Keratinocyte (primary cell): ENCODE results near the gene PRKX. TPM values are rescaled to one million over a fixed set of nuclear protein-coding genes. Genes with fewer than 3 reads are reported as not detected.
A peak's percentile ranks its signal among the peaks of the same experiment; 100 is the strongest.
"Not testable (repeated sequence)": the region's sequence is repeated elsewhere in the genome, so short reads cannot be mapped to it uniquely, and the experiment has no call there.

Experiments
- DNase-seq: peaks from one replicate; pipeline ENCODE4 v3.0.0-alpha.2; 2011; ENCODE audit warnings: low read depth, missing footprints, low spot score
- FAIRE-seq: peaks from 2 replicates; lab custom pipeline; 2011; peaks lifted over from hg19 to GRCh38; lab: Jason Lieb, UNC
- H2AFZ ChIP-seq: 2 replicates; pipeline ENCODE4 v1.6.0; 2012; ENCODE audit warnings: low read length, control low read depth, inconsistent platforms; ENCODE audit not compliant: control insufficient read depth
- H3K27ac ChIP-seq: 2 replicates; pipeline ENCODE4 v1.5.1; 2011; ENCODE audit warnings: low read length; ENCODE audit not compliant: control insufficient read depth, insufficient read depth
- H3K27me3 ChIP-seq: 3 replicates; pipeline ENCODE4 v1.6.0; 2011; ENCODE audit warnings: low read length; ENCODE audit not compliant: control insufficient read depth, insufficient read depth; ENCODE audit errors: extremely low read depth
- H3K36me3 ChIP-seq, 2 experiments: 2 replicates in 1 of 2; 3 replicates in 1 of 2; pipeline ENCODE4 v1.5.1; 2011; ENCODE audit warnings: low read length in 2 of 2, mild to moderate bottlenecking in 1 of 2; ENCODE audit not compliant: control insufficient read depth in 2 of 2, insufficient read depth in 2 of 2; ENCODE audit errors: extremely low read depth in 1 of 2
- H3K4me1 ChIP-seq: 3 replicates; pipeline ENCODE4 v1.5.1; 2011; ENCODE audit warnings: low read length; ENCODE audit not compliant: control insufficient read depth, insufficient read depth; ENCODE audit errors: extremely low read depth
- H3K4me2 ChIP-seq: 3 replicates; pipeline ENCODE4 v1.6.0; 2011; ENCODE audit warnings: low read depth, low read length; ENCODE audit not compliant: control insufficient read depth, insufficient read depth; ENCODE audit errors: extremely low read depth
- H3K4me3 ChIP-seq, 3 experiments: fragments of 200-600 bp in 1 of 3; sonication (generic) in 1 of 3; 2 replicates in 2 of 3; 3 replicates in 1 of 3; pipeline ENCODE4 v1.5.1; 2011 to 2016; ENCODE audit warnings: low read length in 3 of 3, mild to moderate bottlenecking in 3 of 3, control low read depth in 2 of 3, inconsistent platforms in 1 of 3, low read depth in 1 of 3, mixed read lengths in 1 of 3, mixed run types in 1 of 3, moderate library complexity in 1 of 3; ENCODE audit not compliant: control insufficient read depth in 2 of 3, insufficient read depth in 2 of 3; ENCODE audit errors: extremely low read depth in 1 of 3
- H3K79me2 ChIP-seq: 2 replicates; pipeline ENCODE4 v1.6.0; 2012; ENCODE audit warnings: low read length; ENCODE audit not compliant: control insufficient read depth, insufficient read depth
- H3K9ac ChIP-seq: 3 replicates; pipeline ENCODE4 v1.6.0; 2011; ENCODE audit warnings: low read length; ENCODE audit not compliant: control insufficient read depth, insufficient read depth; ENCODE audit errors: extremely low read depth
- H3K9me1 ChIP-seq: 3 replicates; pipeline ENCODE4 v1.6.0; 2011; ENCODE audit warnings: low read length; ENCODE audit not compliant: control insufficient read depth, insufficient read depth; ENCODE audit errors: extremely low read depth
- H3K9me3 ChIP-seq: 2 replicates; pipeline ENCODE4 v1.5.1; 2012; ENCODE audit warnings: low read depth, low read length; ENCODE audit not compliant: control insufficient read depth
- H4K20me1 ChIP-seq: 3 replicates; pipeline ENCODE4 v1.6.0; 2011; ENCODE audit warnings: low read length; ENCODE audit not compliant: control insufficient read depth, insufficient read depth; ENCODE audit errors: extremely low read depth
- EZH2 ChIP-seq: IDR thresholded peaks from one replicate; pipeline ENCODE4 v1.6.1; 2012; ENCODE audit warnings: inconsistent platforms, mild to moderate bottlenecking, low read length, moderate library complexity
- dilution Hi-C: fragments of 300-500 bp; cut with MboI; formaldehyde crosslinking; loops from one replicate; pipeline ENCODE4 v1.7.0; 2020; ENCODE audit warnings: low sequenced_read_pairs; ENCODE audit not compliant: extremely low pct_ligation_motif_present
- polyA plus RNA-seq, 5 experiments: library from polyadenylated mRNA; depleted of rRNA in 3 of 5; stranded (reverse) in 3 of 5; stranded (forward) in 1 of 5; unstranded in 1 of 5; fragments of >200 nt; gene quantifications; 1 replicate in 1 of 5; 2 replicates in 3 of 5; 3 replicates in 1 of 5; pipeline versions ENCODE4 v1.2.1 to v1.2.3, GENCODE V29; 2011 to 2012; ENCODE audit warnings: missing spikeins in 2 of 5, low read depth in 1 of 5, low replicate concordance in 1 of 5
- TF ChIP-seq, protein P1 (sequence below), 3 experiments: IDR thresholded peaks in 1 of 3; conservative IDR thresholded peaks in 1 of 3; optimal IDR thresholded peaks in 1 of 3; 2 replicates in 2 of 3; 3 replicates in 1 of 3; pipeline versions ENCODE3 to v1.5.1; 2011; ENCODE audit warnings: low read length in 3 of 3, mild to moderate bottlenecking in 3 of 3, moderate library complexity in 2 of 3, control low read depth in 1 of 3, inconsistent platforms in 1 of 3; ENCODE audit not compliant: insufficient read depth in 2 of 3; ENCODE audit errors: extremely low read depth in 1 of 3

Gene PRKX
- polyA plus RNA-seq, 1 donor (not counting 4 experiments of a cell fraction or from before 2014, with no cell fraction given), result 39.9 TPM

GRCh38 chrX:3706481-3706880 lies 7.0 kb downstream of the PRKX start:
- H3K27ac ChIP-seq, result no peak overlapping the region
- no peaks in the 10 kb centered on the region for H3K9me3 ChIP-seq
- H3K36me3 ChIP-seq, result peaks cover 5 to 6% of the 10 kb centered on the region in 2 experiments
- dilution Hi-C loops, result no loop called here
- no peaks in the 10 kb centered on the region for H3K9me1 ChIP-seq
- H3K4me2 ChIP-seq, result no peak overlapping the region
- H3K4me1 ChIP-seq, result peaks cover 7% of the 10 kb centered on the region
- H2AFZ ChIP-seq, result no peak overlapping the region
- no peak overlapping the region for H3K4me3 ChIP-seq
- H4K20me1 ChIP-seq, result no peaks in the 10 kb centered on the region
- H3K79me2 ChIP-seq, result peaks cover 64% of the 10 kb centered on the region
- no peak overlapping the region for H3K9ac ChIP-seq
- DNase-seq (no peak), FAIRE-seq (no peak)
- TF ChIP-seq, protein P1, sequence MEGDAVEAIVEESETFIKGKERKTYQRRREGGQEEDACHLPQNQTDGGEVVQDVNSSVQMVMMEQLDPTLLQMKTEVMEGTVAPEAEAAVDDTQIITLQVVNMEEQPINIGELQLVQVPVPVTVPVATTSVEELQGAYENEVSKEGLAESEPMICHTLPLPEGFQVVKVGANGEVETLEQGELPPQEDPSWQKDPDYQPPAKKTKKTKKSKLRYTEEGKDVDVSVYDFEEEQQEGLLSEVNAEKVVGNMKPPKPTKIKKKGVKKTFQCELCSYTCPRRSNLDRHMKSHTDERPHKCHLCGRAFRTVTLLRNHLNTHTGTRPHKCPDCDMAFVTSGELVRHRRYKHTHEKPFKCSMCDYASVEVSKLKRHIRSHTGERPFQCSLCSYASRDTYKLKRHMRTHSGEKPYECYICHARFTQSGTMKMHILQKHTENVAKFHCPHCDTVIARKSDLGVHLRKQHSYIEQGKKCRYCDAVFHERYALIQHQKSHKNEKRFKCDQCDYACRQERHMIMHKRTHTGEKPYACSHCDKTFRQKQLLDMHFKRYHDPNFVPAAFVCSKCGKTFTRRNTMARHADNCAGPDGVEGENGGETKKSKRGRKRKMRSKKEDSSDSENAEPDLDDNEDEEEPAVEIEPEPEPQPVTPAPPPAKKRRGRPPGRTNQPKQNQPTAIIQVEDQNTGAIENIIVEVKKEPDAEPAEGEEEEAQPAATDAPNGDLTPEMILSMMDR (optimal IDR thresholded peaks at IDR 0.05 in 1 of 3, IDR thresholded peaks at IDR 0.05 in 1 of 3, conservative IDR thresholded peaks at IDR 0.05 in 1 of 3; ENCODE audit: extremely low read depth in 1 of 3, insufficient read depth in 2 of 3, low read length in 3 of 3), result no peak
- TF ChIP-seq EZH2, result no peak
- H3K27me3 ChIP-seq, result no peaks in the 10 kb centered on the region

DNA sequence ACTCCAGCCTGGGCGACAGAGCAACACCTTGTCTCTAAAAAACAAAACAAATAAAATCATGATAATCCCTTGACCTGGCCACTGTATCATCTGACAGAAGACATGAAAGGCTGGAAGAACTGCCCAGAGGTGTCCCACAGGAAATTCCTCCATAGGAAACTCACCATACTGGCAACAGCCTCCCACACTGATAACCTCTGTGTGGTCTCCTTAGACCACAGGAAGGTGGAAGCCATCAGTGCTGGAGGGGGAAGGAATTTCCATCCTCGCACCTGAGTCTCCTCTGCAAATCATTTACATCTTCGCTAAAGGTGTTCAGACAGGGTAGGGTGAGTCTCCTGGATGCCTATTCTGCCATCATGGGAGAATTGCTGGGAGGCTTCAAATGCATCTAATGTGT lies 10.2 kb downstream of the PRKX start:
- H3K4me2 ChIP-seq, H3K9me3 ChIP-seq, H3K27me3 ChIP-seq, dilution Hi-C loops, H4K20me1 ChIP-seq, H3K36me3 ChIP-seq, H3K4me1 ChIP-seq, H2AFZ ChIP-seq, FAIRE-seq, DNase-seq, H3K4me3 ChIP-seq, H3K27ac ChIP-seq, H3K9ac ChIP-seq, H3K9me1 ChIP-seq: not testable (repeated sequence)
- peaks cover 59% of the 10 kb centered on the region for H3K79me2 ChIP-seq

- H3K9ac ChIP-seq, H2AFZ ChIP-seq, H4K20me1 ChIP-seq, H3K4me3 ChIP-seq, H3K36me3 ChIP-seq, DNase-seq, H3K4me1 ChIP-seq, H3K9me3 ChIP-seq, H3K27me3 ChIP-seq, H3K9me1 ChIP-seq, dilution Hi-C loops: not testable (repeated sequence)
- H3K27ac ChIP-seq, result peak overlapping the region; percentile 20
- H3K79me2 ChIP-seq, result peaks cover 64% of the 10 kb centered on the region
- FAIRE-seq, result peak; percentile 93
- H3K4me2 ChIP-seq, result peak overlapping the region; percentile 16
These were observed 11.4 kb downstream of the PRKX start for GRCh38 chrX:3702095-3702494.

GRCh38 chrX:3701445-3701928 lies 12.0 kb downstream of the PRKX start:
- H3K9me1 ChIP-seq, H2AFZ ChIP-seq, FAIRE-seq, H3K36me3 ChIP-seq, H4K20me1 ChIP-seq, H3K4me2 ChIP-seq, dilution Hi-C loops, DNase-seq, H3K9me3 ChIP-seq, H3K27me3 ChIP-seq, H3K4me1 ChIP-seq, H3K4me3 ChIP-seq, H3K9ac ChIP-seq: not testable (repeated sequence)
- Histone ChIP-seq H3K79me2 (peaks cover 64% of the 10 kb centered on the region), H3K27ac (peak overlapping the region; percentile 20)
